OCI-LY3 (cell line): ENCODE results near the gene KRTAP12-3.
"Not testable (repeated sequence)": the region's sequence is repeated elsewhere in the genome, so short reads cannot be mapped to it uniquely, and the experiment has no call there.

ENCODE experiments used
- H2AFZ ChIP-seq: fragments of 200-600, 300-600 bp; shearing (Covaris generic); 2 replicates; pipeline ENCODE4 v1.6.0; 2014; ENCODE audit warnings: antibody characterized with exemption, low read depth, low read length
- H3K27ac ChIP-seq: fragments of 200-600, 300-600 bp; sonication (generic); 2 replicates; pipeline ENCODE4 v1.5.1; 2014; ENCODE audit warnings: mild to moderate bottlenecking, low read length, moderate library complexity, mixed read lengths
- H3K27me3 ChIP-seq: fragments of 200-600, 300-600 bp; sonication (generic); 2 replicates; pipeline ENCODE4 v1.6.1; 2014; ENCODE audit warnings: low read depth, low read length, mixed read lengths
- H3K36me3 ChIP-seq: fragments of 200-600, 300-600 bp; sonication (generic); replicated peaks from 2 replicates; pipeline ENCODE3; 2014; ENCODE audit warnings: low read depth, low read length, mixed read lengths
- H3K4me1 ChIP-seq: fragments of 300-600, 200-600 bp; sonication (generic); 2 replicates; pipeline ENCODE4 v1.6.1; 2014; ENCODE audit warnings: low read length, mixed read lengths
- H3K4me2 ChIP-seq: fragments of 200-600, 300-600 bp; sonication (generic); 2 replicates; pipeline ENCODE4 v1.6.1; 2014; ENCODE audit warnings: low read length, mixed read lengths
- H3K4me3 ChIP-seq: fragments of 300-600, 200-600 bp; sonication (generic); 2 replicates; pipeline ENCODE4 v1.5.1; 2014; ENCODE audit warnings: antibody characterized with exemption, mild to moderate bottlenecking, low read length, moderate library complexity
- H3K79me2 ChIP-seq: fragments of 300-600, 200-600 bp; shearing (Covaris generic); 2 replicates; pipeline ENCODE4 v1.6.1; 2014; ENCODE audit warnings: mild to moderate bottlenecking, low read length, mixed read lengths
- H3K9ac ChIP-seq: fragments of 300-600, 200-600 bp; shearing (Covaris generic); 2 replicates; pipeline ENCODE4 v1.6.0; 2014; ENCODE audit warnings: mild to moderate bottlenecking, low read length, moderate library complexity
- H3K9me3 ChIP-seq: fragments of 200-600, 300-600 bp; shearing (Covaris generic); 2 replicates; pipeline ENCODE4 v1.6.1; 2014; ENCODE audit warnings: low read length, mixed read lengths; ENCODE audit not compliant: insufficient read depth
- H4K20me1 ChIP-seq: fragments of 200-600, 300-600 bp; sonication (generic); 2 replicates; pipeline ENCODE4 v1.6.1; 2016; ENCODE audit warnings: low read length, mixed read lengths; ENCODE audit not compliant: insufficient read depth
- CTCF ChIP-seq: fragments of 200-600, 300-600 bp; sonication (generic); IDR thresholded peaks from 2 replicates; pipeline ENCODE4 v1.5.1; 2014; ENCODE audit warnings: antibody characterized with exemption, low read length, low read depth
- EZH2phosphoT487 ChIP-seq: fragments of 200-600 bp; shearing (Covaris generic); IDR thresholded peaks from 2 replicates; pipeline ENCODE4 v1.6.1; 2018; ENCODE audit warnings: antibody characterized with exemption, mixed run types, low read depth

Gene KRTAP12-3

GRCh38 chr21:44682580-44683151 lies 24.9 kb downstream of the KRTAP12-3 start:
- H2AFZ ChIP-seq, result no peak overlapping the region
- H4K20me1 ChIP-seq, result no peaks in the 10 kb centered on the region
- H3K9ac ChIP-seq, result no peak overlapping the region
- H3K27ac ChIP-seq, result no peak overlapping the region
- H3K4me3 ChIP-seq, result no peak overlapping the region
- no peaks in the 10 kb centered on the region for H3K79me2 ChIP-seq
- H3K9me3 ChIP-seq, result no peaks in the 10 kb centered on the region
- no peaks in the 10 kb centered on the region for H3K4me1 ChIP-seq
- H3K27me3 ChIP-seq, result no peaks in the 10 kb centered on the region
- H3K36me3 ChIP-seq, result no peaks in the 10 kb centered on the region
- TF ChIP-seq CTCF (no peak), EZH2phosphoT487 (no peak)
- H3K4me2 ChIP-seq, result no peak overlapping the region

- no peaks in the 10 kb centered on the region for H4K20me1 ChIP-seq
- H3K27me3 ChIP-seq, result no peaks in the 10 kb centered on the region
- TF ChIP-seq EZH2phosphoT487, result no peak
- no peak overlapping the region for H3K4me2 ChIP-seq
- no peaks in the 10 kb centered on the region for H3K9me3 ChIP-seq
- H3K27ac ChIP-seq, result no peak overlapping the region
- no peak overlapping the region for H3K4me3 ChIP-seq
- no peaks in the 10 kb centered on the region for H3K79me2 ChIP-seq
- no peaks in the 10 kb centered on the region for H3K4me1 ChIP-seq
- no peaks in the 10 kb centered on the region for H3K36me3 ChIP-seq
- no peak overlapping the region for H3K9ac ChIP-seq
- H2AFZ ChIP-seq, result no peak overlapping the region
Measured at GRCh38 chr21:44684077-44684476, 26.3 kb downstream of the KRTAP12-3 start.

- Histone ChIP-seq H3K4me3 (no peak overlapping the region), H4K20me1 (no peaks in the 10 kb centered on the region), H3K27ac (no peak overlapping the region), H3K9ac (no peak overlapping the region), H3K79me2 (no peaks in the 10 kb centered on the region), H3K4me2 (no peak overlapping the region), H3K36me3 (no peaks in the 10 kb centered on the region), H3K4me1 (no peaks in the 10 kb centered on the region), H3K9me3 (no peaks in the 10 kb centered on the region), H2AFZ (no peak overlapping the region), H3K27me3 (no peaks in the 10 kb centered on the region)
- no peak for TF ChIP-seq CTCF
- TF ChIP-seq EZH2phosphoT487, result no peak
Measured at GRCh38 chr21:44684483-44684882, 26.8 kb downstream of the KRTAP12-3 start.

GRCh38 chr21:44685050-44685449 lies 27.3 kb downstream of the KRTAP12-3 start:
- H3K4me1 ChIP-seq, H3K9me3 ChIP-seq, H3K27ac ChIP-seq, H4K20me1 ChIP-seq, H3K36me3 ChIP-seq, H3K27me3 ChIP-seq, H3K9ac ChIP-seq, H2AFZ ChIP-seq, H3K4me2 ChIP-seq, H3K79me2 ChIP-seq, H3K4me3 ChIP-seq: not testable (repeated sequence)

- no peaks in the 10 kb centered on the region for H3K9me3 ChIP-seq
- no peak overlapping the region for H3K4me3 ChIP-seq
- no peaks in the 10 kb centered on the region for H3K79me2 ChIP-seq
- TF ChIP-seq CTCF, result no peak
- TF ChIP-seq EZH2phosphoT487, result no peak
- H2AFZ ChIP-seq, result no peak overlapping the region
- no peaks in the 10 kb centered on the region for H3K27me3 ChIP-seq
- H3K27ac ChIP-seq, result no peak overlapping the region
- no peak overlapping the region for H3K9ac ChIP-seq
- no peaks in the 10 kb centered on the region for H4K20me1 ChIP-seq
- H3K4me2 ChIP-seq, result no peak overlapping the region
- H3K4me1 ChIP-seq, result no peaks in the 10 kb centered on the region
- no peaks in the 10 kb centered on the region for H3K36me3 ChIP-seq
Measured at GRCh38 chr21:44686000-44686781, 28.5 kb downstream of the KRTAP12-3 start.
